BJ (cell line): ENCODE results near the gene SCD5. TPM values are rescaled to one million over a fixed set of nuclear protein-coding genes. Genes with fewer than 3 reads are reported as not detected.

ENCODE experiments used
- CTCF ChIA-PET: fragments of 350-600 bp; formaldehyde crosslinking; extraction: SDS; loops from one replicate; lab custom pipeline; 2021; ENCODE audit warnings: antibody characterized with exemption, inconsistent platforms; lab: Yijun Ruan, JAX
- POLR2A ChIA-PET: fragments of 300-600 bp; sonication (Branson Sonifier 250); formaldehyde crosslinking; extraction: SDS; loops from one replicate; lab custom pipeline; 2021; ENCODE audit warnings: antibody characterized with exemption; lab: Charles Lee
- DNase-seq: peaks from one replicate; pipeline ENCODE4 v3.0.0-alpha.2; 2011; ENCODE audit warnings: low read depth
- H3K27me3 ChIP-seq: 2 replicates; pipeline ENCODE4 v1.6.0; 2011; ENCODE audit warnings: low read length; ENCODE audit not compliant: control insufficient read depth, insufficient read depth
- H3K36me3 ChIP-seq: 2 replicates; pipeline ENCODE4 v1.5.1; 2011; ENCODE audit warnings: low read length; ENCODE audit not compliant: control insufficient read depth, insufficient read depth
- H3K4me3 ChIP-seq: 2 replicates; pipeline ENCODE4 v1.5.1; 2011; ENCODE audit warnings: low read depth, mild to moderate bottlenecking, control low read depth, low read length
- CTCF ChIP-seq: IDR thresholded peaks from 2 replicates; pipeline ENCODE4 v1.5.1; 2011; ENCODE audit warnings: low read depth, mild to moderate bottlenecking, control low read depth, inconsistent platforms, low read length, moderate library complexity; ENCODE audit not compliant: insufficient read depth
- polyA plus RNA-seq: library from polyadenylated mRNA; depleted of rRNA; stranded (reverse); fragments of >200 nt; gene quantifications from 2 replicates; pipeline ENCODE4 v1.2.3, GENCODE V29; 2011

SCD5 gene
- polyA plus RNA-seq, 1 experiment: 32.5 TPM

GRCh38 chr4:82756061-82756460 is 42.5 kb downstream of the SCD5 start:
- Histone ChIP-seq H3K4me3 (no peak overlapping the region), H3K36me3 (no peaks in the 10 kb centered on the region), H3K27me3 (no peaks in the 10 kb centered on the region)
- no peak for TF ChIP-seq CTCF
- CTCF ChIA-PET: no interaction called here
- DNase-seq: no peak
- POLR2A ChIA-PET: no interaction called here

- TF ChIP-seq CTCF: no peak
- H3K36me3 ChIP-seq: no peaks in the 10 kb centered on the region
- no peak for DNase-seq
- ChIA-PET POLR2A (no interaction called here), CTCF (no interaction called here)
- no peak overlapping the region for H3K4me3 ChIP-seq
- H3K27me3 ChIP-seq: no peaks in the 10 kb centered on the region
Observed at GRCh38 chr4:82755650-82756049, 42.9 kb downstream of the SCD5 start.

- CTCF ChIA-PET: no interaction called here
- no peak for TF ChIP-seq CTCF
- no peaks in the 10 kb centered on the region for H3K27me3 ChIP-seq
- DNase-seq: no peak
- POLR2A ChIA-PET: no interaction called here
- H3K4me3 ChIP-seq: no peak overlapping the region
- H3K36me3 ChIP-seq: no peaks in the 10 kb centered on the region
Observed at GRCh38 chr4:82754513-82755165, 44.0 kb downstream of the SCD5 start.

- ChIA-PET POLR2A (no interaction called here), CTCF (no interaction called here)
- TF ChIP-seq CTCF: no peak
- no peak for DNase-seq
- no peak overlapping the region for H3K4me3 ChIP-seq
- H3K36me3 ChIP-seq: no peaks in the 10 kb centered on the region
- H3K27me3 ChIP-seq: no peaks in the 10 kb centered on the region
Observed at GRCh38 chr4:82753725-82754410, 44.7 kb downstream of the SCD5 start.

GRCh38 chr4:82753238-82753637 is 45.4 kb downstream of the SCD5 start:
- ChIA-PET CTCF (interaction anchor here (0.7 to 1.1 kb wide), 3 partner anchors 13 to 262 kb away, joined by 3 read pairs; no protein-coding TSS in a partner anchor), POLR2A (no interaction called here)
- no peak for DNase-seq

More at GRCh38 chr4:82753238-82753637, 45.4 kb downstream of the SCD5 start:
- no peaks in the 10 kb centered on the region for H3K27me3 ChIP-seq
- no peak for TF ChIP-seq CTCF
- no peaks in the 10 kb centered on the region for H3K36me3 ChIP-seq
- no peak overlapping the region for H3K4me3 ChIP-seq
